B cell (primary cell): Measurements from ENCODE around the gene DMKN.

Source experiments
- EZH2 ChIP-seq: IDR thresholded peaks from 2 replicates; pipeline ENCODE4 v1.6.1; 2012; ENCODE audit warnings: borderline replicate concordance, low read depth, mild to moderate bottlenecking, moderate library complexity, low read length; ENCODE audit not compliant: insufficient read depth, poor library complexity, severe bottlenecking
- TF ChIP-seq, protein P1 (sequence below): fragments of 200-600 bp; IDR thresholded peaks from one replicate; pipeline ENCODE4 v1.8.0; 2022; ENCODE audit warnings: antibody characterized with exemption, mild to moderate bottlenecking

DNA sequence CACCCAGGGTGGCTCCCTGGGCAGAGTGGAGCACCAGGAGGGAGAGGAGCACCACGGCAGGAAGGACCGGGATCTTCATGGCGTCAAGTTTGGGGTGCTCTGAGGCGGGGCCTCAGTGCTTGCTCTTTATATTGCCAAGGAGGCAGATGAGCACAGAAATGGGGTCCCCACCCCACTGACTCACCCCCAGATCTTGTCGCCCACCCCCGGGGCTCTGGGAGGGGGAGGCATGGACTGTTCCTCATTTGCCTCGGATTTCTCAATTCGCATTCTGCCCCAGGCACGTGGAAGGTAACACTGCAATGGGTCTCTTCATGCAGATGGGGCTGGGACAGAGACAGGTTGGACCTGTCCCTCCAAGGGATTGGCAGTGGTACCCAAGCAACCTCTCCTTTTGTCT, 23.1 kb downstream of the DMKN start, which contains the start of gene KRTDAP:
- TF ChIP-seq, protein P1, sequence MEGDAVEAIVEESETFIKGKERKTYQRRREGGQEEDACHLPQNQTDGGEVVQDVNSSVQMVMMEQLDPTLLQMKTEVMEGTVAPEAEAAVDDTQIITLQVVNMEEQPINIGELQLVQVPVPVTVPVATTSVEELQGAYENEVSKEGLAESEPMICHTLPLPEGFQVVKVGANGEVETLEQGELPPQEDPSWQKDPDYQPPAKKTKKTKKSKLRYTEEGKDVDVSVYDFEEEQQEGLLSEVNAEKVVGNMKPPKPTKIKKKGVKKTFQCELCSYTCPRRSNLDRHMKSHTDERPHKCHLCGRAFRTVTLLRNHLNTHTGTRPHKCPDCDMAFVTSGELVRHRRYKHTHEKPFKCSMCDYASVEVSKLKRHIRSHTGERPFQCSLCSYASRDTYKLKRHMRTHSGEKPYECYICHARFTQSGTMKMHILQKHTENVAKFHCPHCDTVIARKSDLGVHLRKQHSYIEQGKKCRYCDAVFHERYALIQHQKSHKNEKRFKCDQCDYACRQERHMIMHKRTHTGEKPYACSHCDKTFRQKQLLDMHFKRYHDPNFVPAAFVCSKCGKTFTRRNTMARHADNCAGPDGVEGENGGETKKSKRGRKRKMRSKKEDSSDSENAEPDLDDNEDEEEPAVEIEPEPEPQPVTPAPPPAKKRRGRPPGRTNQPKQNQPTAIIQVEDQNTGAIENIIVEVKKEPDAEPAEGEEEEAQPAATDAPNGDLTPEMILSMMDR, result no peak
- TF ChIP-seq EZH2, result no peak
